HG03175 (cell line): ENCODE data around the gene ZNF827.

Experiments used
- ATAC-seq: cut with Tn5 transposase; IDR thresholded peaks from one replicate; pipeline ENCODE4 v1.9.1; 2021; ENCODE audit warnings: mild to moderate bottlenecking, moderate library complexity; ENCODE audit not compliant: unreplicated experiment

Gene ZNF827

DNA sequence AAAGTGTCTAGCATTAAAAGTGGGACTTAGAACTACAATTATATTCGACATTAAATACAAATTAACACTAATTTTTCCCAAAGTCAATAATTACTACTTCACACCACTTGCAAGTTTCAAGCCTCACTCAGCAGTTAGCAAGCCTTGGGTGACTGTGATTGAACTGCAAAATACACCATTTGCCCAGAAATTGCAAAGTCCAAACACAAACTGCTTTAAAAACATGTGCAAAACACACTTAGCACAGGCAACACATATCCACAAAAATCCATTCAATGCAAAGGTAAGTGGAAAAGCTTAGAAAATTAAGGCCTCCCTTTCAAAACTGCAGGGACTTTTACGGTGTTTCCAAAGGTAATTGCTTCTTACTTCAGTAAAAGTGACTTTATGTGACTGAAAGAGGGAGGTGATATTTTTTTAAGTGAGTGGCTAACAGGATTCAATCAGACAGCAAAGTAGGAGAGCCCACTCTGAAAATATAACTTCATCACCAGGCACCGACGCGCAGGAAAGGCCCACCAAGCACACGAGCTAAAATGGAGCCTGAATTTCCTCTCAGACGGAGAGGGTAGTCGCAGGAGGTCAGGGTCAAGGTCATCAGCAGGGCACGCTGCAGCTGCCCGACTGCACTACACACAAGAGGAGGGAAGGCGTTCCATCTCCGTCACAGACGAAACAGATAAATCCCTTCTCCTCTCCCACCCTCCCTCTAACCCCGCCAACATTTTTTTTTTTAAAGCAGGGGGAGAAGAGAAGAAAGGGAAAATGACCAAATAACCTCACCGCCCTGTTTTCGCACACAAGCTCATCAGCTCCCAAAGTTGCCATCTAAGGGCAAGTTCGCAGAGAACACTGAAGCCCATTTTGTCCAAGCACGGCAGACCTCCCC, 3.1 kb downstream of the ZNF827 start:
- peak; percentile 32 for ATAC-seq

GRCh38 chr4:145934434-145935047, 4.1 kb downstream of the ZNF827 start:
- ATAC-seq = no peak

DNA sequence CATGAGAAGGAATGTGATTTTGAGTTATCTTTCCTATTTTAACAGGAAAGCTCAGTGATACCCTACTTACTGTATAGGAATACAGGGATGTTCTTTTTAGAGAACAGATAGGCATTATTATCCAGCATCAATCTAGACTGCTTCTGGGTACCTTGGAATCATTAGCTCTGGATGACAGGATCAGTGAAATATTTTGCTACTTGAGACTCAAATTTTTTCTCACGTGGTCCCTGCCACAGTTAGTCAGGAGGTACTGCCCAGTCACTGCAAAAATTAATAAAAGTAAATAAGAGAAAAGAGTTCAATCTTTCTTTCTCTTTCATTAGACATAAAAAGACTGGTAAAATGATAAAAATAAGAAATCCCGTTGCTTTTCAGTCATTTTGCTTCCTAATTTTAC, 5.5 kb downstream of the ZNF827 start:
- no peak for ATAC-seq

DNA sequence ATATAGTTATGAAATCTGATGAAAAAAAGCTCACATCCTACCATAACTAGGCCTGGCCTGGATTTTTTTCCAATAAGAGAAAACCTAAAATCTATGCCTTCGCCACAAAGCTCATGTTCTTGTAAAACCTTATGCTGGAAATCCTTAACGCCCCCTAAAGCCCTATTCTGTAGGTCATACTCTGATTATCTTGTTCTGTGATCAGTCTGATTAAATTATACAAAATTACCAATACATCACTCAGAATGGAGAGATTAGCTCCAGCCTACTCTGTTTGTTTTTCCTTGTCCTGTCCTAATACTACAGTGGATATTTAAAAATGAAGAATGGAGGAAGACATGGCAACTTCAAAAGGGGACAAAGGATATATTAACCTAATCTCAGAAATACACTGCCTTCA, 7.2 kb downstream of the ZNF827 start:
- ATAC-seq = no peak

DNA sequence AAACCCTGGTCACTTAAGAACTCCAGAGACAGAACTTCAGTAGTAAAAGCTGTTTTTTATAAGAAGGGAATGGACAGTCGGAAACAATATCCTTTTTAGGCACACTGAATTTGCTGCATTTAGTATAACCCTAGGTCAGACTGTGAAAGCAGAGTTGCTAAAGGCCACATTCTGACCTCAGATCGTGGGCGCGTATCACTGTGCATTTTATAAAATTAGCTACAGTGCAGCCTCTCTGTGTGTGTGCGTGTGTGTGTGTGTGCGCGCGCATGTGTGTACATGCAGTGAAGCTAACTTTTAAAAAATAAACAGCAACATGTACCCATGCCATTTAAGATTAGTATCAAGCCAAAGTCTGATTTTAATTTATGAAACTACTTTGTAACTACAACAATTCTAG, 8.0 kb downstream of the ZNF827 start:
- ATAC-seq = no peak

DNA sequence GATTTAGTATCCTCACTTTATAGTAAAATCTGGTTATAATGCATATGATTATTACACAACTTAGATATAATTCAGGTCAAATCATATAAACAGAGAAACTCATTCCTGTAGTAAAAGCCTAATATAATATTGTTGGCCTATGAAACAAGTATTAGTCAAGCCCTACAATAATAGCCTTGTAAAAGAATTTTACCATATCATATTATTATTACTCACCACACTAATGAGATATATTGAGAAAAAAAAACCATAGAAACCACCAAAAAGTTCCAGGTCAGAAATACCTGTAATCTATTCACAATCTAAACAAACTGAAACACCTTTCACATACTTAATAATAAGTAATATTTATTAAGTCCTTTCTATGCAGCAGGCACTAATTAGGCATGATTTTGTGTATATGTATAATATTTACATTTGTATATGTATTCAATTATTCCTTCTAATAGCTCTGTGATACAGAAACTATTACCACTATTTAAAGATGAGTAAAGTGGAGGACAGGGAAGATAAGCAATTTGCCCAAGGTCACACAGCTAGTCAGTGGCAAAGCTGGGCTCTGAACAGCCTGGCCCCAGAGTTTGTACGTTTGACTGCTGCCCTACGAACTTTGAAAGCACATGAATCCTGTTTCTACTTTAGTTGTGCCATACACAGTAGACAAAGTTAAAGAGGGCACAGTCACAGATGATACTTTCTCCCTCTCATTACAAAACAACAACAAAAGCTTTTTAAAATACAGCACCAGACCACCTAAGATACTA, 9.0 kb downstream of the ZNF827 start:
- no peak for ATAC-seq

DNA sequence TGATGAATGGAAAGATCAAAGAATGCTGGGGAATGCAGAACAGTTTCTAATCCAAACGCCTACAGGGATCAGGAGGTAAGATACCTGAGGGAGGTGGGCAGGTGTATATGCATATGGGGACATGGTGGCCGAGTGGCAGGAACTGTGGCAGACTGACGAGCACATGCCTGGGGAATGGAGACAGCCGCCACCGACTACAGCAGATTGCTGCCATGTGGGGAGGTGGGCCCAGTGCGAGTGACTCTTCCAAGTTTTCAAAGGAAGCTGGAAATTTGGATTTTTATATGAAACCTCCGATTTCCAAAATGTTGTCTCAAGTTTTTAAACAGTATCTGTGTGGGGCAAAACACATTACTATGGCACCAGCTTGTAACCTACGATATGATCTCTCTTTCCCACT, 9.9 kb downstream of the ZNF827 start:
- ATAC-seq = no peak

DNA sequence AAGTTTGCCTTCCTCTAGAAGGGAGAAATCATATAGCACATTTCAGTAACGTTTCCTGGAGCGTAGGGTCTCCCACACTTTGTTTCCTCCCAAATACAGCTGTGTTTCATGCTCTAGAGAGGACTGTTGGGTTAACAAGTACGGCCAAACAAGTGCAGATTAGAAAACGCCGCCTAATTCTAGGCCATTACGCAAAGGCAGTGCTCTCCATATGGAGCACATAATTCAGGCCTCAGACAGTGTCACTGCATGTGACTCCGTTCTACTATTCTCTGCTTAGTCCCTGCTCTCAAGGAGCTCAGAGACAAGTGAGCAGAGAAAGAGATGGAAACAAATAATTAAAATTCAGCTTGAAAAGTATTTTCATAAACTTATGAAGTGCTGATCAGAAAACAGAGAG, 11.6 kb downstream of the ZNF827 start:
- ATAC-seq = no peak

- ATAC-seq = no peak
Observed at GRCh38 chr4:145921231-145921630, 17.4 kb downstream of the ZNF827 start.

DNA sequence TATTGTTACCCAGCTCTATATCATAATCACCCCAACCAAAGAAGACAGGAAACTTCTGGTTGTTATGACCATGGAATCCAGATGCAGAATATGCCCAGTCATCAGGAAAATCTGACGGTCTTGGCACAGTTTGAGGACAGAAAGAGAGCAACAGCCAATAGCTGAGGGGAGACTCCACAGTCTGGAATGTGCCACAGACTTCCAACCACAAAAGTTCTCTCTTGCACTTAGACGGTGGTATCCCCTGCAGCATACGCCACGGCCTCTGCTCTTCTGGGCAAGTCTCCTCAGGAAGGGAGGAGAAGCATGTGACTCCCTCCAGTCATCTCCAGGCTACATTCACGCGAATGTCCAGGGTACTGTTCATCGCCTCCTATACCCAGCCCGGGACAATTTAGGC, 18.4 kb downstream of the ZNF827 start:
- no peak for ATAC-seq

- no peak for ATAC-seq
Observed at GRCh38 chr4:145912376-145912775, 26.2 kb downstream of the ZNF827 start.

GRCh38 chr4:145909773-145910172, 28.9 kb downstream of the ZNF827 start:
- no peak for ATAC-seq

DNA sequence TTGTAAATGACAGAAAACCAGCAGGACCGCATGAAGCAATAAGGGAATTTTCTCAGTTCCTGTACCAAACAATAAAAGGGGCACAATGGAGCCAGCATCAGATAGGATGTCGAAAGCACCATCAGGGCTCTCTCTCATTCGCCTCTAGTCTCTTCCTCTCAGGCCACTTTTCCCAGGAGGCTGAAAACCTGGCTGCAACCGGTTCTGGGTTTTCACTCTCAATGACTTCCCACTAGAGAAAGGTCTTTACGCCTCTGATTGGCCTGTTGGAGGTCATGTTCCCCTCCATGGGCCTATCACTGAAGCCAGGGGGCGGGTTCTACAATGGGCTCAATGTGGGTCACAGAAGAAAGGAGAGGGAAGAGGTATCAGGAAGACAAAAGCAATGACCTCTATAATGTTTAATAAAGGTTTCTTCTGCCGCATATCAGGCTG, 29.3 kb downstream of the ZNF827 start:
- ATAC-seq = peak; percentile 64

GRCh38 chr4:145907812-145908211, 30.8 kb downstream of the ZNF827 start:
- no peak for ATAC-seq

DNA sequence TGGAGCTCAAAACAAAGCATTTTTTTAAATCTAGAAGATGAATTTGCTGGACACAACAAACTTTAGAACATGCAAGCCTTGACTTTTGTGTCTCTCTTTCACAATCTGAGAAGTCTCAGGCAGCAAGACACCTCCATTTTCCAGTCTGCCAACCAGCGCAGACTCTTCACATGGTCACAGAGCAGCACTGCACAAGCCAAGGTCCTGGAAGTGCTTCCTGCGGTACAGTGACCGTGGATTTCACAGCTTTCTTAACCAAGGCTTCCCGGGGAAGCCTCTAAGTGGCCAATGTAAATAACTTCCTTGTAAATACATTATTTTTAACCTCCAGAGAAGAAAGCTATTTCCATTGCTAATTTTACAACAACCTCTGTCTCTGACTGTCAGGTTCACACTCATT, 31.2 kb downstream of the ZNF827 start:
- no peak for ATAC-seq

- no peak for ATAC-seq
Observed at GRCh38 chr4:145904413-145905177, 34.0 kb downstream of the ZNF827 start.

DNA sequence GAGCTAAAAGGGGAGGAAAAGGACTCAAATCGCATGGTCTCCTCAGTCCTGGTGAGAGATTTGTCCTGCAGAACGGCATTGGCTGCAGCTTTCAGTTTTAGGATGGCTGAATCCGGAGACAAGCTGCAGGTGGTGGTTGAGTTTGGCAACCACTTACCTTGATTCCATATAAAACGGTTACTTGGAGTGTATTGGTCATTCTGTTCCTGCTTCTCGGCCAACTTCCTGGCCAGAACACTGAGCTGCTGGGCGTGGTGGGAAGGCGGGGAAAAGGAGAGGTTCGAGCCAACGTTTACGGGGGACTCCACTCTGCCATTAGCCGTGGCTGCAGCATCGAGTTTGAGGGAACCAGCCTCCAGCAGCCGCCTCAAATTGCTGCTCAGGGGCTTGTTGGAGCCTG, 36.1 kb downstream of the ZNF827 start:
- ATAC-seq = no peak

GRCh38 chr4:145899886-145900460, 38.6 kb downstream of the ZNF827 start:
- ATAC-seq = no peak

DNA sequence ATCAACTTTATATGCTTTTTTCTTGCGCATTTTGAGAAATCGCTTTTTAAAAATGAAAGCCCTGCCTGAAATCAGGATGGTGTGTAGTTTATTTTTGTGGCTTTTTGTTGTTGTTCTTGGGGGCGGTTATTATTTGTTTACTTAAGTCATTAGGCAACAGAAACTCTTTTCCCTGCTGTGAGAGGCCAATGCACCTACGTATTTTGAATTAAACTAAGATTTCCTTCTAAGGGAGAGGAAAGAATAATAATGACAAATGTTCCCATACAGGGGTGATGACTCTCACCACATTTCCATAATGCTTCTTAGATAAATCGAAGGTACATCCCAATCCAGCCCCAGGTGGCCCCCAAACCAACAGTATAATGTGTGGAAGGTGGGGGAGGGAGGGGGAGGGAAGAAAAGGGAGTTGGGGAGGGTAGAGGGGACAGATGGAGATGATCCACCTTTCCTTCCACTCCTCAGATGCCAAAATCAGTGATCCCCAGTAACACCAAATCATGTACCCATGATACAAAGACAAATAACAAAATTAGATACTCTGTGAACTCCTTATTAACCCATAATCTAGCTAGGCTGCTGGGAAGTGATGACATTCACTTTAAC, 39.6 kb downstream of the ZNF827 start:
- ATAC-seq = no peak

- ATAC-seq = no peak
Observed at GRCh38 chr4:145898466-145898865, 40.2 kb downstream of the ZNF827 start.
